GM23338 (cell line): ENCODE measurements around the gene PPM1H. TPM values are rescaled to one million over a fixed set of nuclear protein-coding genes. Genes with fewer than 3 reads are reported as not detected.

ENCODE experiments used
- ATAC-seq: fragments of 200-7000 bp; cut with Tn5 transposase; 3 replicates; pipeline ENCODE4 v1.9.1; 2020
- DNase-seq: peaks from one replicate; pipeline ENCODE4 v3.0.0-alpha.2; 2015; ENCODE audit warnings: low spot score
- H2AFZ ChIP-seq: fragments of 200-600 bp; sonication (generic); 2 replicates; pipeline ENCODE4 v1.8.0; 2016; ENCODE audit warnings: antibody characterized with exemption, mild to moderate bottlenecking, moderate library complexity
- H3F3A ChIP-seq: fragments of 200-600 bp; sonication (generic); replicated peaks from 2 replicates; pipeline ENCODE4 v1.8.0; 2017; ENCODE audit warnings: antibody characterized with exemption, mixed run types, low read depth
- H3K27ac ChIP-seq: fragments of 200-600 bp; sonication (generic); 2 replicates; pipeline ENCODE4 v1.6.1; 2016; ENCODE audit warnings: low read depth
- H3K27me3 ChIP-seq: fragments of 200-600 bp; sonication (generic); 2 replicates; pipeline ENCODE4 v1.8.0; 2016; ENCODE audit warnings: mild to moderate bottlenecking, mixed run types, moderate library complexity; ENCODE audit not compliant: insufficient read depth
- H3K36me3 ChIP-seq: fragments of 200-600 bp; sonication (generic); 2 replicates; pipeline ENCODE4 v1.8.0; 2016; ENCODE audit warnings: mild to moderate bottlenecking; ENCODE audit not compliant: insufficient read depth
- H3K4me1 ChIP-seq: fragments of 200-600 bp; sonication (generic); 2 replicates; pipeline ENCODE4 v1.8.0; 2016; ENCODE audit warnings: mild to moderate bottlenecking, moderate library complexity; ENCODE audit not compliant: insufficient read depth
- H3K4me2 ChIP-seq: fragments of 200-600 bp; sonication (generic); 2 replicates; pipeline ENCODE4 v1.7.1; 2017; ENCODE audit warnings: mixed run types
- H3K4me3 ChIP-seq: fragments of 200-600 bp; sonication (generic); 2 replicates; pipeline ENCODE4 v1.6.1; 2016; ENCODE audit warnings: mixed run types
- H3K79me2 ChIP-seq: fragments of 200-600 bp; sonication (generic); replicated peaks from 2 replicates; pipeline ENCODE4 v1.8.0; 2017; ENCODE audit warnings: mild to moderate bottlenecking; ENCODE audit not compliant: insufficient read depth
- H3K9me2 ChIP-seq: fragments of 200-600 bp; sonication (generic); 2 replicates; pipeline ENCODE4 v1.8.0; 2017; ENCODE audit not compliant: insufficient read depth
- H4K20me1 ChIP-seq: fragments of 200-600 bp; sonication (generic); replicated peaks from 2 replicates; pipeline ENCODE4 v1.8.0; 2017; ENCODE audit warnings: mild to moderate bottlenecking; ENCODE audit not compliant: insufficient read depth
- H3K27ac Mint-ChIP-seq: 2 replicates; pipeline ENCODE4 v1.8.0; 2020; ENCODE audit warnings: inconsistent platforms, mild to moderate bottlenecking, moderate library complexity, mixed read lengths
- H3K27me3 Mint-ChIP-seq: 3 replicates; pipeline ENCODE4 v1.8.0; 2022; ENCODE audit warnings: low read depth, mild to moderate bottlenecking, moderate library complexity, mixed read lengths, inconsistent platforms; ENCODE audit not compliant: insufficient read depth, poor library complexity
- H3K36me3 Mint-ChIP-seq: 3 replicates; pipeline ENCODE4 v1.8.0; 2021; ENCODE audit warnings: low read depth, mild to moderate bottlenecking, inconsistent platforms, moderate library complexity, mixed read lengths
- H3K4me1 Mint-ChIP-seq: 3 replicates; pipeline ENCODE4 v1.8.0; 2020; ENCODE audit warnings: mild to moderate bottlenecking, inconsistent platforms, mixed read lengths
- H3K4me3 Mint-ChIP-seq: 3 replicates; pipeline ENCODE4 v1.8.0; 2021; ENCODE audit warnings: moderate library complexity, mild to moderate bottlenecking, inconsistent platforms, mixed read lengths
- H3K9me3 Mint-ChIP-seq: 3 replicates; pipeline ENCODE4 v1.8.0; 2020; ENCODE audit warnings: moderate library complexity, mild to moderate bottlenecking, inconsistent platforms, mixed read lengths
- CREB1 ChIP-seq: fragments of 250-450 bp; sonication (Bioruptor Pico); IDR thresholded peaks from 2 replicates; pipeline ENCODE4 v1.5.0; 2020; ENCODE audit warnings: low read depth, mild to moderate bottlenecking, moderate library complexity
- CTCF ChIP-seq, 2 experiments: fragments of 200-600 bp in 1 of 2; sonication (generic) in 1 of 2; conservative IDR thresholded peaks; 2 replicates each; pipeline versions ENCODE4 v1.5.1 to v1.6.1; 2016 to 2017; ENCODE audit warnings: antibody characterized with exemption in 2 of 2, low read depth in 2 of 2, mild to moderate bottlenecking in 2 of 2, moderate library complexity in 1 of 2
- ETS1 ChIP-seq: IDR thresholded peaks from 2 replicates; pipeline ENCODE4 v1.6.1; 2016; ENCODE audit warnings: antibody characterized with exemption
- EZH2 ChIP-seq: fragments of 200-600 bp; sonication (generic); IDR thresholded peaks from one replicate; pipeline ENCODE4 v1.8.0; 2017; ENCODE audit warnings: antibody characterized with exemption, mild to moderate bottlenecking, low read depth; ENCODE audit not compliant: unreplicated experiment
- EZH2phosphoT487 ChIP-seq: fragments of 200-600 bp; sonication (generic); IDR thresholded peaks from one replicate; pipeline ENCODE4 v1.8.1; 2018; ENCODE audit warnings: antibody characterized with exemption; ENCODE audit not compliant: unreplicated experiment
- JUNB ChIP-seq: IDR thresholded peaks from one replicate; pipeline ENCODE4 v1.6.1; 2016; ENCODE audit warnings: antibody characterized with exemption; ENCODE audit not compliant: unreplicated experiment
- NANOG ChIP-seq: IDR thresholded peaks from 2 replicates; pipeline ENCODE4 v1.6.1; 2016; ENCODE audit warnings: antibody characterized with exemption, borderline replicate concordance
- POLR2AphosphoS5 ChIP-seq: IDR thresholded peaks from 2 replicates; pipeline ENCODE4 v1.6.1; 2016; ENCODE audit warnings: antibody characterized with exemption, low read depth
- STAT1 ChIP-seq: IDR thresholded peaks from one replicate; pipeline ENCODE4 v1.6.1; 2016; ENCODE audit warnings: antibody characterized with exemption; ENCODE audit not compliant: unreplicated experiment
- ZNF114 ChIP-seq: fragments of 250-450 bp; sonication (Bioruptor Pico); IDR thresholded peaks from 2 replicates; pipeline ENCODE4 v1.5.0; 2020; ENCODE audit warnings: mild to moderate bottlenecking, moderate library complexity
- ZNF331 ChIP-seq: fragments of 250-450 bp; sonication (Bioruptor Pico); IDR thresholded peaks from 2 replicates; pipeline ENCODE4 v1.5.0; 2020; ENCODE audit warnings: low read depth, mild to moderate bottlenecking, moderate library complexity
- polyA plus RNA-seq: library from polyadenylated mRNA; unstranded; fragments of >200 nt; fragmentation: Nextera tagmentation; extraction: Ambion mirVana; gene quantifications from 2 replicates; pipeline ENCODE4 v1.2.1, GENCODE V29; 2016
- total RNA-seq: library from RNA; depleted of rRNA; stranded (reverse); fragments of >200 nt; shearing (Covaris generic); gene quantifications from 2 replicates; pipeline ENCODE4 v1.2.3, GENCODE V29; 2014
- TF ChIP-seq, protein P1 (sequence below): IDR thresholded peaks from one replicate; pipeline ENCODE4 v1.6.1; 2018; ENCODE audit warnings: antibody characterized with exemption; ENCODE audit not compliant: unreplicated experiment

PPM1H gene
- total and polyA plus RNA-seq, 2 experiments from 2014 or later, result 11.4 to 41.2 TPM

GRCh38 chr12:62977883-62978282 is 42.9 kb upstream of the PPM1H start:
- no peak overlapping the region for H3K4me2 ChIP-seq
- H3K27me3 Mint-ChIP-seq, result no peaks in the 10 kb centered on the region
- H3K9me2 ChIP-seq, result no peaks in the 10 kb centered on the region
- no peak overlapping the region for H2AFZ ChIP-seq
- H4K20me1 ChIP-seq, result no peaks in the 10 kb centered on the region
- no peak overlapping the region for H3K4me3 ChIP-seq
- no peaks in the 10 kb centered on the region; the same call in 2 of the 3 replicates for H3K4me1 Mint-ChIP-seq
- ATAC-seq (no peak), DNase-seq (no peak)
- H3K27ac Mint-ChIP-seq, result no peak overlapping the region
- H3K36me3 Mint-ChIP-seq, result no peaks in the 10 kb centered on the region
- TF ChIP-seq CREB1, result no peak
- no peak for TF ChIP-seq EZH2phosphoT487
- TF ChIP-seq CTCF (conservative IDR thresholded peaks at IDR 0.05; ENCODE audit: low read depth in 2 of 2), result no peak
- TF ChIP-seq ZNF114 (CRISPR knock-in tag), result no peak
- TF ChIP-seq, protein P1, sequence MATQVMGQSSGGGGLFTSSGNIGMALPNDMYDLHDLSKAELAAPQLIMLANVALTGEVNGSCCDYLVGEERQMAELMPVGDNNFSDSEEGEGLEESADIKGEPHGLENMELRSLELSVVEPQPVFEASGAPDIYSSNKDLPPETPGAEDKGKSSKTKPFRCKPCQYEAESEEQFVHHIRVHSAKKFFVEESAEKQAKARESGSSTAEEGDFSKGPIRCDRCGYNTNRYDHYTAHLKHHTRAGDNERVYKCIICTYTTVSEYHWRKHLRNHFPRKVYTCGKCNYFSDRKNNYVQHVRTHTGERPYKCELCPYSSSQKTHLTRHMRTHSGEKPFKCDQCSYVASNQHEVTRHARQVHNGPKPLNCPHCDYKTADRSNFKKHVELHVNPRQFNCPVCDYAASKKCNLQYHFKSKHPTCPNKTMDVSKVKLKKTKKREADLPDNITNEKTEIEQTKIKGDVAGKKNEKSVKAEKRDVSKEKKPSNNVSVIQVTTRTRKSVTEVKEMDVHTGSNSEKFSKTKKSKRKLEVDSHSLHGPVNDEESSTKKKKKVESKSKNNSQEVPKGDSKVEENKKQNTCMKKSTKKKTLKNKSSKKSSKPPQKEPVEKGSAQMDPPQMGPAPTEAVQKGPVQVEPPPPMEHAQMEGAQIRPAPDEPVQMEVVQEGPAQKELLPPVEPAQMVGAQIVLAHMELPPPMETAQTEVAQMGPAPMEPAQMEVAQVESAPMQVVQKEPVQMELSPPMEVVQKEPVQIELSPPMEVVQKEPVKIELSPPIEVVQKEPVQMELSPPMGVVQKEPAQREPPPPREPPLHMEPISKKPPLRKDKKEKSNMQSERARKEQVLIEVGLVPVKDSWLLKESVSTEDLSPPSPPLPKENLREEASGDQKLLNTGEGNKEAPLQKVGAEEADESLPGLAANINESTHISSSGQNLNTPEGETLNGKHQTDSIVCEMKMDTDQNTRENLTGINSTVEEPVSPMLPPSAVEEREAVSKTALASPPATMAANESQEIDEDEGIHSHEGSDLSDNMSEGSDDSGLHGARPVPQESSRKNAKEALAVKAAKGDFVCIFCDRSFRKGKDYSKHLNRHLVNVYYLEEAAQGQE, result no peak
- no peak for TF ChIP-seq ZNF331
- no peak for TF ChIP-seq POLR2AphosphoS5
- H3K79me2 ChIP-seq, result no peaks in the 10 kb centered on the region
- H3K36me3 ChIP-seq, result no peaks in the 10 kb centered on the region
- no peaks in the 10 kb centered on the region for H3K27me3 ChIP-seq
- H3K4me3 Mint-ChIP-seq, result no peak overlapping the region
- no peaks in the 10 kb centered on the region for H3K4me1 ChIP-seq
- no peaks in the 10 kb centered on the region for H3F3A ChIP-seq
- no peaks in the 10 kb centered on the region for H3K9me3 Mint-ChIP-seq
- H3K27ac ChIP-seq, result no peak overlapping the region

GRCh38 chr12:62977418-62977817 is 42.5 kb upstream of the PPM1H start:
- no peak overlapping the region for H3K27ac Mint-ChIP-seq
- H3K27me3 Mint-ChIP-seq, result no peaks in the 10 kb centered on the region
- no peak overlapping the region for H3K27ac ChIP-seq
- no peak overlapping the region for H3K4me3 ChIP-seq
- no peaks in the 10 kb centered on the region for H4K20me1 ChIP-seq
- no peaks in the 10 kb centered on the region for H3F3A ChIP-seq
- peak overlapping the region; percentile 70; the same call in 1 of the 2 replicates for H2AFZ ChIP-seq
- no peaks in the 10 kb centered on the region for H3K36me3 ChIP-seq
- H3K9me2 ChIP-seq, result no peaks in the 10 kb centered on the region
- no peaks in the 10 kb centered on the region for H3K79me2 ChIP-seq
- no peak overlapping the region for H3K4me3 Mint-ChIP-seq
- no peaks in the 10 kb centered on the region for H3K36me3 Mint-ChIP-seq
- no peaks in the 10 kb centered on the region for H3K27me3 ChIP-seq
- no peaks in the 10 kb centered on the region for H3K4me1 ChIP-seq
- H3K4me1 Mint-ChIP-seq, result no peaks in the 10 kb centered on the region; the same call in 2 of the 3 replicates
- DNase-seq, result no peak
- ATAC-seq, result no peak
- no peaks in the 10 kb centered on the region for H3K9me3 Mint-ChIP-seq
- H3K4me2 ChIP-seq, result no peak overlapping the region
- no peak for TF ChIP-seq CREB1
- TF ChIP-seq, protein P1, result no peak
- no peak for TF ChIP-seq EZH2
- no peak for TF ChIP-seq EZH2phosphoT487
- no peak for TF ChIP-seq ETS1
- TF ChIP-seq NANOG, result no peak
- TF ChIP-seq JUNB, result no peak
- no peak for TF ChIP-seq POLR2AphosphoS5
- no peak for TF ChIP-seq ZNF114 (CRISPR knock-in tag)
- TF ChIP-seq STAT1, result no peak
- TF ChIP-seq ZNF331, result no peak
